ENCODE measurements around the gene ACSL3.

DNA sequence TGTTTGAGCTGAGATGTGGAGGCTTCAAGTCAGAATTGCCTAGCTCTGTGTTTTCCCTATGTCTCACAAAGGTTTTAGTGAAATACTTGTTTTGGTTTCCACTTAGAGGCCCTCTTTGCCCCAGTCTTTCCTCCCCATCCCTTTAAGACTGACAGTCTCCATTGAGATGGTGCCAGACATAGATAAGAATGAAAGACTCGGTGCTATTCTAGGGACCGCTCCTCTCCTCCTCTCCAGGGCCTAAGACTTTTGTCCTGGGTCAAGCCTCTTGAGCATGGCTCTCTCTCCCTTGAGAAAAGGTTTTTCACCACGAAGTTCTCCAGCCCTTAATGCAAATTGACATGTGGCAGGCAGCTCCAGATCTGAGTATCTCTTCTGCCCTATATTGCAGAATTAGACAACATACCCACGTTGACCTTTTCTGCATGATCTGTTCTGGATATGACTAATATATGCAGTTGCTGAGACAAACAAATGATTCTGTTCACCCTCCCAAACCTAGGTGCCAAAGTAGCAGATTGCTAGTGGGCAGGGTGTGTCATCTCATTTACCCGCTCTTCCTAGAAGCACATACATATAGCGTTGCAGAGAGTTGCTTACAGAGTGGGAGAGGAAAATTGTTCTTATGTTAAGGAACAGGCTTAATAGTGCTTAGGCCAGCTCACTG is 47.5 kb upstream of the ACSL3 start:
- TF ChIP-seq, protein P1, sequence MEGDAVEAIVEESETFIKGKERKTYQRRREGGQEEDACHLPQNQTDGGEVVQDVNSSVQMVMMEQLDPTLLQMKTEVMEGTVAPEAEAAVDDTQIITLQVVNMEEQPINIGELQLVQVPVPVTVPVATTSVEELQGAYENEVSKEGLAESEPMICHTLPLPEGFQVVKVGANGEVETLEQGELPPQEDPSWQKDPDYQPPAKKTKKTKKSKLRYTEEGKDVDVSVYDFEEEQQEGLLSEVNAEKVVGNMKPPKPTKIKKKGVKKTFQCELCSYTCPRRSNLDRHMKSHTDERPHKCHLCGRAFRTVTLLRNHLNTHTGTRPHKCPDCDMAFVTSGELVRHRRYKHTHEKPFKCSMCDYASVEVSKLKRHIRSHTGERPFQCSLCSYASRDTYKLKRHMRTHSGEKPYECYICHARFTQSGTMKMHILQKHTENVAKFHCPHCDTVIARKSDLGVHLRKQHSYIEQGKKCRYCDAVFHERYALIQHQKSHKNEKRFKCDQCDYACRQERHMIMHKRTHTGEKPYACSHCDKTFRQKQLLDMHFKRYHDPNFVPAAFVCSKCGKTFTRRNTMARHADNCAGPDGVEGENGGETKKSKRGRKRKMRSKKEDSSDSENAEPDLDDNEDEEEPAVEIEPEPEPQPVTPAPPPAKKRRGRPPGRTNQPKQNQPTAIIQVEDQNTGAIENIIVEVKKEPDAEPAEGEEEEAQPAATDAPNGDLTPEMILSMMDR (conservative IDR thresholded peaks at IDR 0.05; ENCODE audit: low read depth, low read length), result no peak
- no peak for TF ChIP-seq EZH2phosphoT487 (IDR thresholded peaks at IDR 0.05; ENCODE audit: borderline replicate concordance, low read length)
